H1 (cell line): ENCODE results near the gene RPL14. TPM values are rescaled to one million over a fixed set of nuclear protein-coding genes. Genes with fewer than 3 reads are reported as not detected.

Experiments
- ASH2L ChIP-seq: fragments of 200-600, 300-600 bp; sonication (generic); IDR thresholded peaks from one replicate; pipeline ENCODE4 v1.7.1; 2017; ENCODE audit warnings: low read length
- polyA plus RNA-seq, 7 experiments: library from polyadenylated mRNA; depleted of rRNA in 3 of 7; stranded (reverse) in 5 of 7; unstranded in 2 of 7; fragments of >200 nt in 5 of 7; fragments of 200-250 nt in 2 of 7; gene quantifications; 1 replicate in 5 of 7; 2 replicates in 1 of 7; 4 replicates in 1 of 7; pipeline versions ENCODE4 v1.2.1 to v1.2.3, GENCODE V29; 2011 to 2013; ENCODE audit warnings: missing spikeins in 2 of 7, mixed read lengths in 2 of 7
- total RNA-seq: library from RNA; stranded (reverse); fragmentation: NEBNext Ultra II Directional; extraction: Animal tissue kit (Norgen Biotek cat#: 25700); gene quantifications from 2 replicates; pipeline ENCODE4 v1.2.1, GENCODE V29; 2021

The RPL14 gene
- total and polyA plus RNA-seq, 2 of the 8 experiments (the other 6 are each of a cell fraction or from before 2014, with no cell fraction given) = 1,192 to 2,341 TPM

GRCh38 chr3:40455328-40455727 is 1.8 kb upstream of the RPL14 start (continued):
- TF ChIP-seq ASH2L = no peak
